NCI-H748 (cell line): ENCODE measurements around the gene DAAM1.

ENCODE experiments used
- DNase-seq: peaks from one replicate; lab custom pipeline; 2025; ENCODE audit not compliant: unreplicated experiment; lab: John Stamatoyannopoulos, UW

The DAAM1 gene

DNA sequence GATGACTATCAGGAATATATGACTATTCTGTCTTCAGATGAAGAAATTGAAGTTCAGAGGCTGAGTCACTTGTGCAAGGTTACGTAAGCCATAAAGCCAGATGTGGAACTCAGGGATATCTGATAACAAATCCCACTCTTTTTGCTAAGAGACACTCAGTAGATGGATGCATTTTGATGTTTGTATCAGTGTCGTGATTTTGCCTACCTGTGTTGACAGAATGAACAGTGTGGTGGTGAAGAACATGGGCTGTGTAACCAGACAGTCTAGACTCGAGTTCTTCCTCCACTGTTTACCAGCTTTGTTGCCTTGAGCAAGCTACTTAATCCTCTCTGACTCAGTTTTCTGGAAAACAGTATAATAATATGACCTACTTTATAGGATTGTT lies 93.9 kb downstream of the DAAM1 start:
- no peak for DNase-seq

DNA sequence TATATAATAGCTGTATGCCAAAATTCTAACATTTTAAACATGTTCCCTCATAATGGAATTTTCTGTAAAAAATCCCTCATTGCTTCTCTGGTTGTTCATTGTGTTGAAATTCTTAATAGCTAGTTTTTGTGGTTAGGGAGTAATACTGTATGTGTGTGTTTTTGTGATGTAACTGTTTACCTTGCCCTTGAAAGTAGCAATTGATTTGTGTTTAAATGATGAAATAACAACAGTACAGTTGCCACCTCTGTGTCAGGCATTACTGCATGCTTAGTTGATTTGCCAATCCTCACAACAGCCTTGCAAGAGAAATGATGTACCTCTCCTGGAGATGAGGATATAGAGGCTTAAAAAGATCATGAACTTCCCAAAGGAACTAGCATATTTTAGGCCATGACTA lies 94.9 kb downstream of the DAAM1 start:
- DNase-seq, result peak; percentile 25

GRCh38 chr14:59284059-59284458 lies 95.6 kb downstream of the DAAM1 start:
- DNase-seq, result no peak

GRCh38 chr14:59292028-59292427 lies 103.6 kb downstream of the DAAM1 start:
- DNase-seq, result no peak

- no peak for DNase-seq
Measured at GRCh38 chr14:59292921-59293534, 104.6 kb downstream of the DAAM1 start.

DNA sequence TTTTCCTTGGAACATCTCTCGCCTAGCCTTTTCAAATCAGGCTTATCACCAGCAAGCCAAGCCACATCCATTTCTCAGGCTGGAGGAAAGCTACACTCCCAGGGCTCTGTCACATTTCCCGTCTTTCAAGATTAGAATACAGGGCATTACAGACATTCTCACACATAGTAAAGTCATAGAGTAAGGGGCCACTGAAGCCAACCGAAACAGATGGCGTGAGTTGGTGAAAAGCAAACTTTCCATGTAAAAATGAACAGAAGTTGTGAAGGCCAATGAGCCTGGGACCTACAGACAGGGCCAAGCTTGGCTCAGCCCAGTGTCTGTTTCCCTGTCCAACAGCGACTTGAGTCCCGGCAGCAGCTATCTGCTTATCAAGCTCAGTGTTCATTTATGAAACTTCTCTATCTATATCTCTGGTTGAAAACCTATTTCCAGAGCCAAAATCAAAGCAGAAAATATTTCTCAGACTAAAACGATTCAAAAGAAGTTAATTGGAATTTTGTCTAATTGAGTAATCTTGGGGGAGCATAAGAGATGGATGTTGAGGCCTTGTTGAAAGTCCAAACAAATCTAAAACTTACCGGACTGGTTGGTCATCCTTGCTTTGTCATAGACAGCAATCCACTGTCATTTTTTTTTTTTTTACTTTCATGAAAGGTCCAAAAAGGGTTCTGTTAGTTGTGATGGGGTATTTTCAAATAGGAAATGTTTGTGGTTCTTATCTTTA lies 105.6 kb downstream of the DAAM1 start:
- DNase-seq, result no peak

DNA sequence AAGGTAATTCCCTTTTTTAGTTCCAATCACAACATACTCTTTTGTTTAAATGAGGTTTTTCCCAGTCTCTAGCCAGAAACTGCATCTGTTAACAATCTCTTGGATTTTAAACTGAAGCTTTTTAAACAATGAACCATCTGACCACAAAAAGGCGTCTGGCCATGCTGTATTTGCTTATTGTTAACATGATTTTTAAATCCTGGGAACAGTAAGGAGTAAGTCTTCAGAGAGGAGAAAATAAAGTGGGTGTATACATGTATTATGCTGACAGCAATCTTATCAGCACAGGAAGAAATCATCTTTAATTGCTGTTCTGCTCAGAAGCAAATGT lies 106.2 kb downstream of the DAAM1 start:
- DNase-seq, result no peak

- DNase-seq, result no peak
Measured at GRCh38 chr14:59295951-59296350, 107.5 kb downstream of the DAAM1 start.

DNA sequence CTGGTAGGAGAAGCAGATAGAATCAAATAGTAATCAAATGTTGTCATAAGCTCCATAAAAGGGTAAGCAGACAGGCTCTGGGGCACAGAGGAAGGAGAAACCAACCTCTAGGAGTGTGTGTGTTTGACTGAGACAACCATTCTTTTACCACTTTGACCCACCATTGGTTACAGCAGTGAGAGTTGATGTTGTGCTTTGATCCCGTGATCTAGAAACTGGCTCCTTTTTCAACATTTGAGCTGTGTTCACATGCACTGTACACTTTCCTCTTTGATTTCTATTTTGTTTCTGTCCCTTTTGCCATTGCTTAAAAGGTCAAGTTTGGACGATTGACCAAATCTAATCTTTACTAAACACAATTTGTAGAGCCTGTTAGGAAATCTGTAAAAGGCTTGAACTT lies 108.0 kb downstream of the DAAM1 start:
- no peak for DNase-seq

DNA sequence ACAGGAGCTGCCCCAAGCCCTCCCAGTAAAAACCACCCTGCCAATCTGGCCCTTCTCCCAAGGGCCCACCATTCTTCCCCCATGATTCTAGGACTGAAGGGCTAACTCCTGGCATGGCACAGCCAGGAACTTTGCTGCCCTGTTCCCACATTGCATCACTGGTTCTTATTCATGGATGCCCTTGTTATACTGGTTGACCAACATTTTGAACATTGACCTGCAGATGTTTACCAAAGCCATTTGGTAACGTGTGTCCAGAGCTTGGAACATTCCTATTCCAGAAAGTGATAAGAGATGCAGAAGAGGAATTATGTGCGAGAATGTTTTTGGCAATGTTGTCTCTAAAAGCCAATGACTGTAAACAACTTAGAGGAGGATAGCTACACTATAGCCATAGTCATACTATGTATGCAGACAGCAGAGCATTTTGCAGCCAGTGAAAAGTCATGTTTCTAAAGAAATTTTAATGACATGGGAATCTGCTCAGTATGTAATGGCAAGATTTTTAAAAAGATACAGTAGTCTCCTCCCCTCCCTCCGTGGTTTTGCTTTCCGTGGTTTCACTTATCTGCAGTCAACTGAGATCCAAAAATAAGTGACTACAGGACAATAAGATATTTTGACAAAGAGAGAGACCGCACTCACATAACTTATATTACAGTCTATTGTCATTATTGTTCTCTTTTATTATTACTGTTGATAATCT lies 108.8 kb downstream of the DAAM1 start:
- DNase-seq, result no peak

GRCh38 chr14:59299731-59300130 lies 111.3 kb downstream of the DAAM1 start:
- DNase-seq, result no peak

DNA sequence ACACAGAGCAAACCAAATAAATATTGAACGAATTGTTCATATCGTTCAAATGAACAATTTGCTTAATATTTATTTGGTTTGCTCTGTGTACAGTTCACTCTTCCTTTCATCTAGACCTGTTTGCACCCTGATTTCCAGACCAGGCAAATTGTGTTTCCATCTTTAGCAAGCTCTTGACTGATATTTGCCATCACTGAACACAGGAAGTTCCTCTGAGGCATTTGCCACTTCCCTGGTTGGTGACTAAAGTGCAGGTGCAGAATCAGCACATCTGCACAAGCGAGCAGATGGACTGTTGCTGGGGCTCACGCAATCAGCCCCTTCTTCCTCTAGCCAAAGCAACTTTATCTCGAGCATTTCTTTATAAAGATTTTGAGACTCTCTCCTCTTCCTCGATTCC lies 112.9 kb downstream of the DAAM1 start:
- DNase-seq, result peak; percentile 31

DNA sequence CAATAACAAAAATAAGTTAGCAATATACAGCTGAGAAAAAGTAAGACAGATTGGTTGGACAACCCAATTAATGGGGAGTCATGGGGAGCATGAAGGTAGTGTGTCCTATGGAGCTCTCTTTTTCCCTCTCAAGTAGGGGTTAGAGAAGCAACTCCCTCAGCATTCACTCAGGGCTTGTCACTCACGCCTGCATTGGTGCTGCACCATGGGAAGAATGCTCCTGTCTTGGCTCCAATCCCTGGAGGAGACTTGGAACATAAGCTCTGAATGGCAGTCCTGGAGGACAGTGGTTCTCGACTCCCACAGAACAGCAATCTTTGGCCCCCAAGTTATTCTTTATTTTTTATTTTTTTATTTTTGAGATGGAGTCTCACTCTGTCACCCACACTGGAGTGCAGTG lies 113.8 kb downstream of the DAAM1 start:
- DNase-seq, result no peak

DNA sequence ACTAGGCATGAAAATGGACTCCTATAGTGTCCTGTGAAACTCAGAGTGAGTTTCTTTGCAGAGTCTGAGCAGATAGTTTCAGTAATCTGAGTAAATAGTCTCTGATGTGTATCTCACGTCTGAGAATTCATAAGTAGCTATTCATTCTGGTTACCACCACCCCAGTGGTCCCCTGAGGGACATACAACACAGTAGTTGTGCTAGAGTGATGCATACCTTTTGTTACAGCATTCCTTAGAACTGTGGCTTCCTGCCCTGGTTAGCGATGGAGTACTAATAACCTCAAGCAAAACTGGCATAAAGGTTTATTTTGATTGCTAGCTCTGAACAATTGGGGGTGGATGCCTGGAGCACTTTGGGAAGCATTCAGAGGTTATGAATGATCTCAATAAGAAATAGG lies 114.7 kb downstream of the DAAM1 start:
- DNase-seq, result no peak

- DNase-seq, result no peak
Measured at GRCh38 chr14:59305231-59305630, 116.8 kb downstream of the DAAM1 start.

GRCh38 chr14:59305836-59306555 lies 117.5 kb downstream of the DAAM1 start:
- DNase-seq, result no peak

- no peak for DNase-seq
Measured at GRCh38 chr14:59306775-59307174, 118.3 kb downstream of the DAAM1 start.

DNA sequence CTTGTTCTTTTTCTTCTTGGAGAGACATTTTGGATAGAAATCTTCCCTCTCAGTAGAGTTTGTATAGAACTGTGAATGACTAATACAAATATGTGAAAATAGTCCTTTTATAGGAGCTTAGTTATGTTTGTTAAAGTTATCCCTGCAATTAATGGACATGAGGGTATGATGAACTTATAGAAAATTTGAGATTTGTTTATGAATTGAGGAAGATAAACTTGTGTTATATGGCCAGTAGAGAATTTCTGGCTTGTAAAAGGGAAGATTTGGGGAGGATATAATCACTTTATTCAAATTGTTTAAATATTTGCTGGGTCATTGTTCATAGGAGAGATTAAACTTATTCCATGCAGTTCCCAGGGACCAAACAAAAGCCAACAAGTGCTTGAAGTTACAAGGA lies 119.6 kb downstream of the DAAM1 start:
- DNase-seq, result no peak

DNA sequence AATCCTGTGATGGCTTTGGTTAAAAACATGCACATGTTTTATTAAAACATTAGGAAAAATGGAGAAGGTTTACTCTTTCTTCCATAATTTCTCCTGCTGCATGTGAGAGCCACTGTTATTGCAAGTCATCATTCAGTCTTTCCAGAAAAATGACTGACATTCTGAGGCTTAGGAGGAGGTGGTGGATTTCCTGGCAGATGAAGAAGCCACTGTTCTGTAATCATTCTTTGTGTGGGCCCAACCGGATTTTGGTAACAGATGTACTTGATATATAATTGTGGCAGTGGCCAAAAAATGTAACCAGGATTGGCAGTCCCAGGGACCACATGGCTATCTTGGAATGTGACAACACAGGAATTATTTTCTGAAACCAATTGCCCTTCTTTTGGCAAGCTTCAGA lies 120.2 kb downstream of the DAAM1 start:
- no peak for DNase-seq

DNA sequence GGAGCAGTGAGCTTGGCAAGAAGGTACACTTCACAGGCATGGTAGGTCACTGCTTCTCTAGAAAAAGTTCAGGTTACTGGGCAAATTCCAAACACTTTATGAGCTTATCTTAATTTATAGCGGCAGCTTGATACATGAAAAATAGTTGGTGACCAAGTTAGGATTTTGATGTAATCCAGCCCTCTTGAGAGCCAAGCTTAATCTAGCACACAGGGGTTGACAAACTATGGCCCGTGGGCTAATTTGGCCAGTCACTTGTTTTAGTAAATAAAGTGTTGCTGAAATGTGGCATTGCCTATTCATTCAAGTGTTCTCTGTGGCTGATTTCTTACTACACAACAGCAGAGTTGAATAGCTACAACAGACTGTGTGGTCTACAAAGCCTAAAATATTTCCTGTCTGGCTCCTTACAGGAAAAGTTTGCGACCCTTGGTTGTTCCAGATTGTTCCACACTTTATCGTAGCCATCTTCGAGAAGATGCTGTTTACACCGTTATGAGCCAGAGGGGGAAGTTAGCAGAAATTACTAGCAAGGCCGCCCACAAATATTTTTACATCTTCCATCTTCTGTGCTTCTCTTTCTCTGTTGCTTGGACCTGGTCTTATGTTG lies 120.9 kb downstream of the DAAM1 start:
- DNase-seq, result no peak

- no peak for DNase-seq
Measured at GRCh38 chr14:59310633-59311032, 122.2 kb downstream of the DAAM1 start.
